OCI-LY3 (cell line): ENCODE data around the gene KCMF1.

Experiments used
- EZH2phosphoT487 ChIP-seq: fragments of 200-600 bp; shearing (Covaris generic); IDR thresholded peaks from 2 replicates; pipeline ENCODE4 v1.6.1; 2018; ENCODE audit warnings: antibody characterized with exemption, mixed run types, low read depth
- TF ChIP-seq, protein P1 (sequence below): fragments of 200-600, 300-600 bp; sonication (generic); IDR thresholded peaks from 2 replicates; pipeline ENCODE4 v1.5.1; 2014; ENCODE audit warnings: antibody characterized with exemption, low read length, low read depth

- TF ChIP-seq, protein P1, sequence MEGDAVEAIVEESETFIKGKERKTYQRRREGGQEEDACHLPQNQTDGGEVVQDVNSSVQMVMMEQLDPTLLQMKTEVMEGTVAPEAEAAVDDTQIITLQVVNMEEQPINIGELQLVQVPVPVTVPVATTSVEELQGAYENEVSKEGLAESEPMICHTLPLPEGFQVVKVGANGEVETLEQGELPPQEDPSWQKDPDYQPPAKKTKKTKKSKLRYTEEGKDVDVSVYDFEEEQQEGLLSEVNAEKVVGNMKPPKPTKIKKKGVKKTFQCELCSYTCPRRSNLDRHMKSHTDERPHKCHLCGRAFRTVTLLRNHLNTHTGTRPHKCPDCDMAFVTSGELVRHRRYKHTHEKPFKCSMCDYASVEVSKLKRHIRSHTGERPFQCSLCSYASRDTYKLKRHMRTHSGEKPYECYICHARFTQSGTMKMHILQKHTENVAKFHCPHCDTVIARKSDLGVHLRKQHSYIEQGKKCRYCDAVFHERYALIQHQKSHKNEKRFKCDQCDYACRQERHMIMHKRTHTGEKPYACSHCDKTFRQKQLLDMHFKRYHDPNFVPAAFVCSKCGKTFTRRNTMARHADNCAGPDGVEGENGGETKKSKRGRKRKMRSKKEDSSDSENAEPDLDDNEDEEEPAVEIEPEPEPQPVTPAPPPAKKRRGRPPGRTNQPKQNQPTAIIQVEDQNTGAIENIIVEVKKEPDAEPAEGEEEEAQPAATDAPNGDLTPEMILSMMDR: no peak
- TF ChIP-seq EZH2phosphoT487: no peak
Observed at GRCh38 chr2:85034158-85034557, 63.2 kb downstream of the KCMF1 start.
